Astrocyte of the spinal cord (primary cell): ENCODE data around the gene PIGB.
A peak's percentile ranks its signal among the peaks of the same experiment; 100 is the strongest.

Experiments
- DNase-seq: peaks from one replicate; pipeline ENCODE4 v3.0.0; 2011; ENCODE audit warnings: low read depth, low spot score
- H3K4me3 ChIP-seq: 2 replicates; pipeline ENCODE4 v1.5.1; 2011; ENCODE audit warnings: low read depth, mild to moderate bottlenecking, low read length, moderate library complexity
- in situ Hi-C: cut with HindIII; loops from 2 replicates; pipeline ENCODE4 v1.10.0; 2017; ENCODE audit warnings: low sequenced_read_pairs
- TF ChIP-seq, protein P1 (sequence below): IDR thresholded peaks from 2 replicates; pipeline ENCODE4 v1.5.1; 2012; ENCODE audit warnings: low read depth, mild to moderate bottlenecking, low read length, inconsistent platforms

The PIGB gene

DNA sequence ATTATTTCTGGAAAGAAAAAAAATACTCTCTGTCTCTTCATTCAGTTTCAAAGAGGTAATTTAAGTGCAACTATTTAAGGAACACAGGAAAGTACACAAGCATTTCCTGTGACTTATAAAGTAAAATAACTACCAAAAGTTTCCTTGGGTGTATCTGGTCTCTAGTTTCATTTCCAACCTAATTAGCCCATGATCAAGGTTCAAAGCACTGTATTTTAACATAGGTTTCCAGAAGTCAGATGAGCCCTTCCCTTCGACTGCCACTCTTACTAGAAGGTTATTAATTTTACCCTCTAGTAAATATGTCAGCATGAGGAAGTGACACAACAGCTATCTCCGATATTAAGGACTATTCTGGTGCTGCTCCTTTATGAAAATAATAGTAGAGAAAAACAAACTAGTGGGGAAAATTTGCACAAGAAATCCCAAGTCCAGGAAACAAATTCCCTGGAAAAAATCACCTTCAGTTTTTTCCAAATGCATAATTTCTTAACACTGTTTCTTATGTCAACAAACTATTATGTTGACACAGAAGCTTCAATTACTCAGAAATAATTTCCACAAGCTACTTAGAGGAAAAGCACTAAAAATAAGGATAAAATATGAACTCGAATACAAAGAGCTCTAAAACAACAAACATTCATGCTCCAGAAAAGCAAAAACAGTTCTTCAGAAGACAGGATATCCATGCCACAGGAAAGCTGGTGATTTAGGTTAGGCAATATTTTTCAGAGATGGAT, 53.8 kb downstream of the PIGB start:
- no peak for DNase-seq
- H3K4me3 ChIP-seq: no peak overlapping the region
- TF ChIP-seq, protein P1, sequence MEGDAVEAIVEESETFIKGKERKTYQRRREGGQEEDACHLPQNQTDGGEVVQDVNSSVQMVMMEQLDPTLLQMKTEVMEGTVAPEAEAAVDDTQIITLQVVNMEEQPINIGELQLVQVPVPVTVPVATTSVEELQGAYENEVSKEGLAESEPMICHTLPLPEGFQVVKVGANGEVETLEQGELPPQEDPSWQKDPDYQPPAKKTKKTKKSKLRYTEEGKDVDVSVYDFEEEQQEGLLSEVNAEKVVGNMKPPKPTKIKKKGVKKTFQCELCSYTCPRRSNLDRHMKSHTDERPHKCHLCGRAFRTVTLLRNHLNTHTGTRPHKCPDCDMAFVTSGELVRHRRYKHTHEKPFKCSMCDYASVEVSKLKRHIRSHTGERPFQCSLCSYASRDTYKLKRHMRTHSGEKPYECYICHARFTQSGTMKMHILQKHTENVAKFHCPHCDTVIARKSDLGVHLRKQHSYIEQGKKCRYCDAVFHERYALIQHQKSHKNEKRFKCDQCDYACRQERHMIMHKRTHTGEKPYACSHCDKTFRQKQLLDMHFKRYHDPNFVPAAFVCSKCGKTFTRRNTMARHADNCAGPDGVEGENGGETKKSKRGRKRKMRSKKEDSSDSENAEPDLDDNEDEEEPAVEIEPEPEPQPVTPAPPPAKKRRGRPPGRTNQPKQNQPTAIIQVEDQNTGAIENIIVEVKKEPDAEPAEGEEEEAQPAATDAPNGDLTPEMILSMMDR: no peak
- in situ Hi-C loops: no loop called here

DNA sequence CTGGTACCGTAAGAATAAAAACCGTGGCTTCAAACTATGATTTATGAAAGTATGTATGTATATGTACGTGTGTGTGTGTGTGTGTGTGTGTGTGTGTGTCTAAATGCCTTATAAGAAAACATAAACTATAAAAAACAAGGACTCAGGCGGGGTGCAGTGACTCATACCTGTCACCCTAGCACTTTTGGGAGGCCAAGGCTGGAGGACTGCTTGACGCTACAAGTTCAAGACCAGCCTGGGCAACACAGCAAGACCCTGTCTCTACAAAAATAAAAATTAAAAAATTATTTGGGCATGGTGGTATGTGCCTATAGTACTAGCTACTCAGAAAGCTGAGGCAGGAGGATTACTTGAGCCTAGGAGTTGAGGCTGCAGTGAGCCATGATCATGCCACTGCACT, 60.1 kb downstream of the PIGB start:
- no peak for DNase-seq
- TF ChIP-seq, protein P1: no peak
- in situ Hi-C loops: no loop called here
- no peak overlapping the region for H3K4me3 ChIP-seq

DNA sequence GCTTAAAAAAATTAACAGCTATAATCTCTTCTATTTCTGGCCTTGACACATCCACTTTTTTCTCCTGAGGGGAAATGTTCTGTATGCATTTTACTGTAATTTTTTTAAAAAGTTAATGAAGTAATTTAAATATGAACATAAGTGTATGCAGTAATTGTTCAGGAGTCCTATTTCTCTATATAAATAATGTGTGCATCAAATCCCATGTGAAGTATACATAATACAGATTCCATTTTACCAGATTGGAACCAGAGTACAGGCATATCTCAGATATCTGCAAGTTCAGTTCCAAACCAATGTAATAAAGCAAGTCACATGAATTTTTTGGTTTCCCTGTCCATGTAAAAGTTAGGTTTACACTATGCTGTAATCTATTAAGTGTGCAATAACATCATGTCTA, 62.6 kb downstream of the PIGB start:
- TF ChIP-seq, protein P1: no peak
- in situ Hi-C loops: no loop called here
- H3K4me3 ChIP-seq: no peak overlapping the region
- DNase-seq: no peak

DNA sequence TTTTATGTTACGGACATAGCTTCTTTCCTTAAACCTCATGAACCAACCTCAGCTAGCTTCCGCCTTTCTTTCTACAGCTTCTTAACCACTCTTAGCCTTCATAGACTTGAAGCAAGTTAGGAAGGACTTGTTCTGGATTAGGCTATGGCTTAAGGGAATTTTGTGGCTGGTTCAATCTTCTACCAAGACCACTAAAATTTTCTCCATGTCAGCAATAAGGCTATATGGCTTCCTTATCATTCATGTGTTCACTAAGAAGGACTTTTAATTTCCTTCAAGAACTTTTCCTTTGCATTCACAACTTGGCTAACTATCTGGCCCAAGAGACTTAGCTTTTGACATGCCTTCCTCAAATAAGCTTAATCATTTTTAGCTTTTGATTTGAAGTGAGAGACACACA, 64.7 kb downstream of the PIGB start:
- TF ChIP-seq, protein P1: no peak
- no peak overlapping the region for H3K4me3 ChIP-seq
- in situ Hi-C loops: no loop called here
- no peak for DNase-seq

DNA sequence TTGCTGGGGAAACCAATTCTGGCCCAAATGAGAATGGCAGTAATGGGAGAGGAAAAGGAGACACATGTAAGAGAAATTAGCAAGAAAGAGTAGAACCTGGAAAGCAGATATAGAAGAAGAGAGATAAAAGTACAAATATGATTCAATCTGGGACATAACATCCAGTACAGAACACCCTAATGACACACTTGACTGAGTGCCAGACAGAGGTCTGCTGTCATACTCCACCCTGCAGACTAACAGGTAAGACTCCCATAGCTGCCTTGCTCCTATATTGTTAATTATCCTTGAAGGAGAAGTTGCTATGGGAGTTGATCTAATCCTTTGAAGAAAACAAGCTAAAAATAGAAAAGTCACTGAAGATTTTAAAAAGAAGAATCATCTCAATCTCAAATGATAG, 68.0 kb downstream of the PIGB start:
- DNase-seq: no peak
- TF ChIP-seq, protein P1: no peak
- no peak overlapping the region for H3K4me3 ChIP-seq
- in situ Hi-C loops: no loop called here

DNA sequence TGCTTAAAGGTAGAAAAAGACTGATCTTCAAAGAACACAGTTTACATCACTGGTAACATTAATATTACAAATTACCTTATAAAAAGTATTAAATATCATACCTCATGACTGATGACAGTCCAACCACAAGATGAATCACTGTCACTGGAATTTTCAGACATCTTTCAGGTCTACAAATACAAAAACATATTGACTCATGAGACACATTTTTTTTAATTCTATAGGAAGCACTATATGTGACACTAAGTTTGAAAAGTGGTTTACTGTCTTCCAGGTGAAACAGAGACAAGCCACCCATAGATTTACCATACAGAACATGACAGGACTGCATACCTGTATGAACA, 70.2 kb downstream of the PIGB start:
- TF ChIP-seq, protein P1: no peak
- peak; percentile 48 for DNase-seq
- no peak overlapping the region for H3K4me3 ChIP-seq
- in situ Hi-C loops: no loop called here
